ENCODE data around the gene CASTOR2. TPM values are rescaled to one million over a fixed set of nuclear protein-coding genes. Genes with fewer than 3 reads are reported as not detected.

Gene CASTOR2
- total RNA-seq, 1 experiment from 2014 or later = 5.1 TPM

- no peak for TF ChIP-seq CTCF (IDR thresholded peaks at IDR 0.05; ENCODE audit: unreplicated experiment)
- H3K4me1 Mint-ChIP-seq (ENCODE audit: low read depth, unreplicated experiment) = no peaks in the 10 kb centered on the region
- peaks cover 13% of the 10 kb centered on the region for H3K36me3 Mint-ChIP-seq (ENCODE audit: insufficient read depth, unreplicated experiment)
- CTCF ChIA-PET = no interaction called here
- no peaks in the 10 kb centered on the region for H3K27me3 Mint-ChIP-seq (ENCODE audit: unreplicated experiment)
- H3K4me3 Mint-ChIP-seq (ENCODE audit: low read depth, unreplicated experiment) = no peak overlapping the region
- no peak overlapping the region for H3K27ac Mint-ChIP-seq (ENCODE audit: unreplicated experiment)
- H3K9me3 Mint-ChIP-seq (ENCODE audit: low read depth, unreplicated experiment) = no peaks in the 10 kb centered on the region
- BruUV-seq (replicated peaks) = no TSS peak
- intact Hi-C loops (cut with micrococcal nuclease; ENCODE audit: unreplicated experiment) = no loop called here
- DNase-seq = no peak
These were observed 78.6 kb downstream of the CASTOR2 start for GRCh38 chr7:75042831-75043703.

- Mint-ChIP-seq H3K4me1 (ENCODE audit: low read depth, unreplicated experiment) (no peaks in the 10 kb centered on the region), H3K4me3 (ENCODE audit: low read depth, unreplicated experiment) (no peak overlapping the region), H3K36me3 (ENCODE audit: insufficient read depth, unreplicated experiment) (no peaks in the 10 kb centered on the region), H3K27ac (ENCODE audit: unreplicated experiment) (no peak overlapping the region), H3K27me3 (ENCODE audit: unreplicated experiment) (no peaks in the 10 kb centered on the region), H3K9me3 (ENCODE audit: low read depth, unreplicated experiment) (no peaks in the 10 kb centered on the region)
- DNase-seq = no peak
- BruUV-seq (replicated peaks) = no TSS peak
- CTCF ChIA-PET = no interaction called here
- TF ChIP-seq CTCF (IDR thresholded peaks at IDR 0.05; ENCODE audit: unreplicated experiment) = no peak
- intact Hi-C loops (cut with micrococcal nuclease; ENCODE audit: unreplicated experiment) = no loop called here
These were observed 81.4 kb downstream of the CASTOR2 start for GRCh38 chr7:75045881-75046280.

- intact Hi-C loops (cut with micrococcal nuclease; ENCODE audit: unreplicated experiment) = no loop called here
- no peak overlapping the region for H3K4me3 Mint-ChIP-seq (ENCODE audit: low read depth, unreplicated experiment)
- no peak overlapping the region for H3K27ac Mint-ChIP-seq (ENCODE audit: unreplicated experiment)
- BruUV-seq (replicated peaks) = no TSS peak
- TF ChIP-seq CTCF (IDR thresholded peaks at IDR 0.05; ENCODE audit: unreplicated experiment) = no peak
- H3K9me3 Mint-ChIP-seq (ENCODE audit: low read depth, unreplicated experiment) = no peaks in the 10 kb centered on the region
- CTCF ChIA-PET = interaction anchor here (0.7 kb wide), 1 partner anchor 459 kb away, joined by 3 read pairs; no protein-coding TSS in a partner anchor
- no peak for DNase-seq
- H3K36me3 Mint-ChIP-seq (ENCODE audit: insufficient read depth, unreplicated experiment) = peaks cover 5% of the 10 kb centered on the region
- no peaks in the 10 kb centered on the region for H3K4me1 Mint-ChIP-seq (ENCODE audit: low read depth, unreplicated experiment)
- H3K27me3 Mint-ChIP-seq (ENCODE audit: unreplicated experiment) = no peaks in the 10 kb centered on the region
These were observed 84.2 kb downstream of the CASTOR2 start for GRCh38 chr7:75048435-75049379.

GRCh38 chr7:75049817-75050216 lies 85.3 kb downstream of the CASTOR2 start:
- Mint-ChIP-seq H3K9me3 (ENCODE audit: low read depth, unreplicated experiment) (no peaks in the 10 kb centered on the region), H3K27ac (ENCODE audit: unreplicated experiment) (no peak overlapping the region), H3K36me3 (ENCODE audit: insufficient read depth, unreplicated experiment) (peaks cover 5% of the 10 kb centered on the region), H3K4me3 (ENCODE audit: low read depth, unreplicated experiment) (no peak overlapping the region), H3K4me1 (ENCODE audit: low read depth, unreplicated experiment) (no peaks in the 10 kb centered on the region), H3K27me3 (ENCODE audit: unreplicated experiment) (no peaks in the 10 kb centered on the region)
- BruUV-seq (replicated peaks) = no TSS peak
- no peak for DNase-seq
- intact Hi-C loops (cut with micrococcal nuclease; ENCODE audit: unreplicated experiment) = no loop called here
- CTCF ChIA-PET = no interaction called here
- TF ChIP-seq CTCF (IDR thresholded peaks at IDR 0.05; ENCODE audit: unreplicated experiment) = no peak

Data from Calu3 (cell line).